ENCODE measurements around the gene HERC3.

The HERC3 gene

DNA sequence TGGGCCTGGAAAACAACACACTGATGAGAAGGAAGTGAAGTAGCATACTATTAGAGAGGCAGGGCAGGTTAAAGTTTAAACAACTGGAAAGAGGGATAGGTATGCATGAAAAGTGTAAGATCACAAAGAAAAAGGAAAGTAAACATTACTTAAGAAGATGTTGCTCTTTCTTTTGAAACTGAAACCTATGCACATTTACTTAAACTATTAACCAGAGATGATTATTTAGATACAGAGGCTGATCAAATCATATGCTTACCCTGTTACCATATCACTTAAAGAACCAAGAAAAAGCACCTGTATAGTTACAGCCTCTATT is 67.6 kb downstream of the HERC3 start:
- no peak for ATAC-seq
- TF ChIP-seq ZFP30 (CRISPR knock-in tag; IDR thresholded peaks at IDR 0.05): no peak
- no peak for TF ChIP-seq GLIS3 (CRISPR knock-in tag; IDR thresholded peaks at IDR 0.05)
- TF ChIP-seq TSHZ2 (CRISPR knock-in tag; IDR thresholded peaks at IDR 0.05): no peak
- TF ChIP-seq POU6F1 (CRISPR knock-in tag; IDR thresholded peaks at IDR 0.05; ENCODE audit: borderline replicate concordance, low read depth): no peak
- TF ChIP-seq ISL1 (CRISPR knock-in tag; IDR thresholded peaks at IDR 0.05): no peak
- TF ChIP-seq SNAI2 (CRISPR knock-in tag; IDR thresholded peaks at IDR 0.05): no peak
- TF ChIP-seq TCF4 (CRISPR knock-in tag; IDR thresholded peaks at IDR 0.05; ENCODE audit: borderline replicate concordance): no peak
- TF ChIP-seq OSR1 (CRISPR knock-in tag; IDR thresholded peaks at IDR 0.05): no peak
- no peak for TF ChIP-seq ZFP3 (CRISPR knock-in tag; IDR thresholded peaks at IDR 0.05)
- TF ChIP-seq ESRRG (CRISPR knock-in tag; IDR thresholded peaks at IDR 0.05): no peak
- TF ChIP-seq, protein P1, sequence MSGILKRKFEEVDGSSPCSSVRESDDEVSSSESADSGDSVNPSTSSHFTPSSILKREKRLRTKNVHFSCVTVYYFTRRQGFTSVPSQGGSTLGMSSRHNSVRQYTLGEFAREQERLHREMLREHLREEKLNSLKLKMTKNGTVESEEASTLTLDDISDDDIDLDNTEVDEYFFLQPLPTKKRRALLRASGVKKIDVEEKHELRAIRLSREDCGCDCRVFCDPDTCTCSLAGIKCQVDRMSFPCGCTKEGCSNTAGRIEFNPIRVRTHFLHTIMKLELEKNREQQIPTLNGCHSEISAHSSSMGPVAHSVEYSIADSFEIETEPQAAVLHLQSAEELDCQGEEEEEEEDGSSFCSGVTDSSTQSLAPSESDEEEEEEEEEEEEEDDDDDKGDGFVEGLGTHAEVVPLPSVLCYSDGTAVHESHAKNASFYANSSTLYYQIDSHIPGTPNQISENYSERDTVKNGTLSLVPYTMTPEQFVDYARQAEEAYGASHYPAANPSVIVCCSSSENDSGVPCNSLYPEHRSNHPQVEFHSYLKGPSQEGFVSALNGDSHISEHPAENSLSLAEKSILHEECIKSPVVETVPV (CRISPR knock-in tag; IDR thresholded peaks at IDR 0.05): no peak
- TF ChIP-seq PPARA (CRISPR knock-in tag; IDR thresholded peaks at IDR 0.05; ENCODE audit: borderline replicate concordance): no peak
- TF ChIP-seq ZNF565 (CRISPR knock-in tag; conservative IDR thresholded peaks at IDR 0.05; ENCODE audit: low read depth): no peak
- TF ChIP-seq RARB (CRISPR knock-in tag; IDR thresholded peaks at IDR 0.05): no peak
- no peak for TF ChIP-seq ARNTL (CRISPR knock-in tag; IDR thresholded peaks at IDR 0.05; ENCODE audit: borderline replicate concordance, low read depth)
- TF ChIP-seq ZNF70 (CRISPR knock-in tag; IDR thresholded peaks at IDR 0.05): no peak
- TF ChIP-seq, protein P2, sequence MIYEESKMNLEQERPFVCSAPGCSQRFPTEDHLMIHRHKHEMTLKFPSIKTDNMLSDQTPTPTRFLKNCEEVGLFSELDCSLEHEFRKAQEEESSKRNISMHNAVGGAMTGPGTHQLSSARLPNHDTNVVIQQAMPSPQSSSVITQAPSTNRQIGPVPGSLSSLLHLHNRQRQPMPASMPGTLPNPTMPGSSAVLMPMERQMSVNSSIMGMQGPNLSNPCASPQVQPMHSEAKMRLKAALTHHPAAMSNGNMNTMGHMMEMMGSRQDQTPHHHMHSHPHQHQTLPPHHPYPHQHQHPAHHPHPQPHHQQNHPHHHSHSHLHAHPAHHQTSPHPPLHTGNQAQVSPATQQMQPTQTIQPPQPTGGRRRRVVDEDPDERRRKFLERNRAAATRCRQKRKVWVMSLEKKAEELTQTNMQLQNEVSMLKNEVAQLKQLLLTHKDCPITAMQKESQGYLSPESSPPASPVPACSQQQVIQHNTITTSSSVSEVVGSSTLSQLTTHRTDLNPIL (CRISPR knock-in tag; IDR thresholded peaks at IDR 0.05; ENCODE audit: low read depth): no peak
- TF ChIP-seq TOX (CRISPR knock-in tag; IDR thresholded peaks at IDR 0.05; ENCODE audit: borderline replicate concordance): no peak

DNA sequence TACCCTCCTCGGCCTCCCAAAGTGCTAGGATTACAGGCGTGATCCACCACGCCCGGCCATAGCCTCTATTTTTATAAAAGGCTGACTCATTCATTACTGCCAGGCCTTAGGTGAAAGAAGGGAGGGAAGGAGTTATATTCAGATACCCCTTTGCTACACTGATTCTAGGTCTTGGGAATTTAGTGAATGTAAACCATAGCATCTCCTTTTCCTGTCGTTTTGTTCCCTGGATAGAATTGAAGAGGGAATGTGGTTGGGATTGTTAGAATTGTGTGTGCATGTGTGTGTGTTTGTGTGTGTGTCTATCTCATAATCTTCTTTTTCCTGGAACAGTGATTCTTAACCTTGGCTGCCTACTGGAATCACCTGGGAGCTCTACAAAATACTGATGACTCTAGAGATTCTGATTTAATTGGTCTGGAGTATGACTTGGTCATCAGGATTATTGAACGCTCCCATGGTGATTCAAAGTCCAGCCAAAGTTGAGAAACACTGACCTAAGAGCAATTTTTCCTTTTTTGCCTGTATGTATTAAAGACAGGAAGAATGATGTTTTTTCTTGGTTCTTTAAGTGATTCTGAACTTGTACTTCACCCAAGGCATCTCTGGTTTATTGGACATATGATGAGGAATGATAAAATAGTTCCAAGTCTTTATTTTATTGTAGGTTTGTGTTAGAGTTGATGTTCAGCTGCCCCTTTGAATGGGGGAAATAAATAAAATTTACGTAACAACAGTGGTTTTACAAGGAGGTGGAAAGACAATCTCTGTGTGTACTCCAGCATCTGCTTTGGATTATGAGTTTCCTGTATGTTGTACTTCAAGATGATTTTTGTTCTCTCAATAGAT is 68.4 kb downstream of the HERC3 start:
- ATAC-seq: peak; percentile 52
- TF ChIP-seq RARB (CRISPR knock-in tag; IDR thresholded peaks at IDR 0.05) (no peak), TSHZ2 (CRISPR knock-in tag; IDR thresholded peaks at IDR 0.05) (no peak), TOX (CRISPR knock-in tag; IDR thresholded peaks at IDR 0.05; ENCODE audit: borderline replicate concordance) (no peak), ARNTL (CRISPR knock-in tag; IDR thresholded peaks at IDR 0.05; ENCODE audit: borderline replicate concordance, low read depth) (no peak), ESRRG (CRISPR knock-in tag; IDR thresholded peaks at IDR 0.05) (no peak), ZNF8 (CRISPR knock-in tag; IDR thresholded peaks at IDR 0.05) (no peak), POU6F1 (CRISPR knock-in tag; IDR thresholded peaks at IDR 0.05; ENCODE audit: borderline replicate concordance, low read depth) (no peak), OSR1 (CRISPR knock-in tag; IDR thresholded peaks at IDR 0.05) (no peak), ZFP3 (CRISPR knock-in tag; IDR thresholded peaks at IDR 0.05) (no peak), TCF4 (CRISPR knock-in tag; IDR thresholded peaks at IDR 0.05; ENCODE audit: borderline replicate concordance) (no peak), CSDC2 (CRISPR knock-in tag; IDR thresholded peaks at IDR 0.05) (no peak), ZC3H10 (CRISPR knock-in tag; IDR thresholded peaks at IDR 0.05) (no peak), GLIS3 (CRISPR knock-in tag; IDR thresholded peaks at IDR 0.05) (no peak), SNAI2 (CRISPR knock-in tag; IDR thresholded peaks at IDR 0.05) (no peak), BACH2 (CRISPR knock-in tag; IDR thresholded peaks at IDR 0.05; ENCODE audit: borderline replicate concordance) (no peak)
- TF ChIP-seq, protein P1 (CRISPR knock-in tag; IDR thresholded peaks at IDR 0.05): no peak

All from SK-N-SH treated with all-trans-retinoic acid at 6 μM for 48 hours (cell line).